Activated T-cell treated with anti-CD3 and anti-CD28 coated beads, Interleukin-2, amount 50 U/mL, for 48 hours (primary cell): ENCODE results near the gene SLC35G1.

Source experiments
- DNase-seq, 2 experiments: peaks; one replicate each; pipeline ENCODE4 v3.0.0-alpha.2; 2020

Gene SLC35G1

DNA sequence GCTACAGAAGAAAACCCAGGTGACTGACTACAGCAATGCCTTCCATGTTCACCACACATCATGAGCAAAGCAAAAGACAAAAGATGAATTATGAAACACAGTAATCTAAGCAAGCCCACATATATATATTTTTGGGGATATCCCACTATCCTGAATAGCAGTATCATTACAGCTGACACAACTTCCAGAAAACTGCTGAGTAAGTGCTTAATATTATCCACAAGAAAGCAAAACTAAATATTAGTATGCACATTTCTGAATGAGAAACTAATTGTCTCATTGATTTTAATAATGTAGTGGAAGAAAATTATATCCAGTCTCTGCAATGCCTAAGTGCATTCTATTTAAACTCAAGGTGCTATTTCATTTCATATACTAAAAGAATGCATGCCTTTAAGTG is 14.5 kb upstream of the SLC35G1 start:
- no peak for DNase-seq

DNA sequence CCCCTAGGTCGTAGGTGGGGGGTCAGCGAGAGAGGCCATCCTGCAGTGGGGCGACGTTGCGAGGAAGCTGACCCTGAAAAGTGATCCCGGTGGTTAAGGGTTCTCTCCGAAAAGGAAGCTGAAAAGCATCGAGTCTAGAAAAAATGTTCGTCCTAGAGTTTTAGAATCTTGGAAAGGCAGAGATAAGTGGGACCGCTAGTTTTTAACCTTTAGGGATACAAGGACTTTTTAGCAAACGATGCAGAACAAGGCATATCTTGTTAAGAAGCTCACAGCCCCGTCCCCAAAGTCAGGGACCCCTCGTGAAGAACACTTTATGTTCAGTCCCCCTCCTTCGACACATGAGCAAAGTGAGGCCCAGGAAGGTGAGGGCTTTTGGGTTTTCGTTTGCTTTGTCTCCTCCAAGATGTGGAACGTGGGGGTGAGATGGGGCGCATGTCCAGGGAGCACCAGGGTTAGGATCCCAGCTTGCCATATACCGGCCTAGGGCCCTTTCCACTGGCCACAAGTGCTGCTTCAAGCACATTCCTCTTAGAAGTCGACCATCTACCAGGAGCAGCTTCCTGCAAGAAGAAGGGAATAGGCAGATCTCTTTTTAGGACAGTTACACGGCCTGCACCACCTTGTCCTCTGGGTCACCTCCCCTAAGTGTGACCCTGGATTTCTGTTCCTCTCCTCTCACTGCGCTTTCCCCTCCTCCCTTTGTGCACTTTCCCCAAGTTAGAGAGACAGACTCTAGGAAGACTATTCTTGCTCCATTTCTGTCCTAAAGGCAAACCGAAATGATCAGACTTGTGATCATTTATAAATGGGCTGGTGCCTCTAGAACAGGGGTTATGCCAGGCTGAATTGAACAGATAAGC is 969 bp downstream of the SLC35G1 start:
- DNase-seq, result peak; percentile 17 to 24

DNA sequence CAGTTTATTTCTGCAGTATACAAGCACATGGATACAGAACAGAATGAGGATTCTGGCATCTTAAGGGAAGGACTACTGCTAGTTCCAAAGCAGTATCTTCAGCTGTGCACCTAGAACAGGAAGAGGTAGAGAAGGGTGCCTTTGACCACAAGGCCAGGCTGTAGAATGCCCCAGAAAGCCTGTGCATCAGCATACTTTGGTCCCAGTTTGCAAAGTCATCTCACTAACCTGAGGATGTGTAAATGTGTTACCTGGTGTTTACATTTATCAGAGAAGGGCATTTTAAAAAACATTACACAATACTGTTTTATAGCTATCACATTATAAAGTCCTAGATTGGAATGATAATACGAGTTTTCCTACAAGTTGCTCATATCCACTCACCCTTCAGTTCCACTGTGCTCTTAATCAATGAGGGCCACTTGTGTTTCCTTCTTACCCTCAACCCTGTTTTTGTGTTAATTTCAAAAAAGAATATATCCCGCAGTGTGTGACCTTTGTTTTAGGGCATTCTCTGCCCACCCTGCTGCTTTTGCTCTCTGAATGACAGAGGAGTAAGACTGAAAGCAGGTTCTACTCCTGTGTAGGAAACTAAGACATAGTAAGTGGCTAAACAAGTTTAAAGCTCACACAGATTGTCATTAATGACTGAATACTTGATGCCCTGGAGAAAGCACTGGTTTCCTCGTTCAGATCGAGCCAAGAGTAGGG is 3.4 kb downstream of the SLC35G1 start:
- DNase-seq, result no peak

DNA sequence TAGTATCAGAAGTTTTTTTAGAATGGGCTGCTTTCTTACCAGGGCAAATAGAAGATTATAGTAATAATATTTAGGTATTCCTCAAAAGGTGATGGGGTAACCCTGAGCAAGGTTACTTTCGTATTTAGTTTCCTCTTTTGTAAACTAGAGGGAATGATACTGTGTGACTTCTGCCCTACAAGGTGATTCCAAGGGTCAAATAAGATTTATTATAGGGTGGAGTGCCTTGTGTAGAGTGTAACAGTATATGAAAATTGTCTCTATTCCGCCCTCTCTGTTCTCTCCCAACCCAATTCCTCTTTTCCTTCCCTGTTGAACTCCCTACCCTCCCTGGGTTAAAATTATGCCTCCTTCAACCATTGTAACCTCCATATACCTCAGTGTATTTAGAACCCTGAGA is 5.3 kb downstream of the SLC35G1 start:
- no peak for DNase-seq

DNA sequence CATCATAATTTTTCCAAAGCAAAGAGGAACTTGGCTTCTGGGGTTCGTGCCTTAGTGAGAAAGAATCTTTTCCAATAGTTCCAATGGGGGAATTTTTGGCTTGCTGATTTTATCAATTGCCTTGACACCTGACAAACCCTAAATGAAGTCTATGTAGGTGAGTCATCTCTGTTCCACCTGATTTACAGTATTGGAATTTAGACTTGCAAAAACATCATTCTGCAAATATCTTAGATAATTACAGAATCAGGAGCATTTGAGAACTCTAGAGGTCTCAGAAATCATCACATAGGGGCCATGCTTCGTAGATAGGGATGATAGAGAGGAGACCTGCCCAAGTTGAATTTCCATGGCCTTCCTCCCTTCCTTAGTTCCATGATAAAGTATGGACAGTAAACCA is 9.3 kb downstream of the SLC35G1 start:
- DNase-seq, result no peak

- DNase-seq, result no peak
Measured at GRCh38 chr10:93904901-93905300, 11.1 kb downstream of the SLC35G1 start.

- no peak for DNase-seq
Measured at GRCh38 chr10:93907059-93907458, 13.3 kb downstream of the SLC35G1 start.

- DNase-seq, result no peak
Measured at GRCh38 chr10:93911866-93912265, 18.1 kb downstream of the SLC35G1 start.

DNA sequence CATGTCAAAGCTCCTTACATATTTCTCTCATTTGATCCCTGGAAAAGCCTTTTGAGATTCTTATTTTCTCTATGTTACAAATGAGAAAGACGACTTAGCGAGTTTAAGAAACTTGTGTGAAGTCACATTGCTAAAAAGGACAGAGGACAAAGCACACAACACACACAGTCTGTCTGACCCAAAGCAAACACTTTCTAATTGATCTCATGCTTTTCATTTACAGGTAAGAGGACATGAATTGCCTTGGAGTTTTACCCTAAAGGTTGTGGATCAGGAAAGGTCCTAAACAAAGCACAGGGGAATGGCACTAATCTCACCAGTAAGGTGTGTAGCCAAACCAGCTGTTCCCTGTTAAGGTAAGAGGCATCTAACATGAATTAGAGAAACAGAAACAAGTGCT is 18.7 kb downstream of the SLC35G1 start:
- DNase-seq, result no peak

DNA sequence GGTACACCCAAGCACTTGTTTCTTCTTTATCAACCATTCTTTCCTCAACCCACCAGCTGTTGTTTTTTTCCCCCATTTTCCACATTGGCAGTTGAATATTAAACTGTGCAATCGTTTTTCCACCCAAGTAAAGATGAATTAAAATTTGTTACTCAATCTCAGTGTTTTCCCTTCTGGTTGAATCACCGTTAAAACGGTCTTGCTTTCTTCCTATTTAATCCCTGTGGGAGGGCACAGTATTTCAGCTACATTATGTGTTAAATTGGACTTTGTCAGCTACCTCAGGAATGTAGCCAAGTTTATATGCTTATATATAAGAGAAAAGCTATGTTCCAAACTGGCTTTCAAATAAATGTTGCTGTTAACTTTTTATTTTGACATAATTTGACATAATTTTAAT is 19.9 kb downstream of the SLC35G1 start:
- no peak for DNase-seq

- DNase-seq, result no peak
Measured at GRCh38 chr10:93915598-93915997, 21.8 kb downstream of the SLC35G1 start.

- DNase-seq, result no peak
Measured at GRCh38 chr10:93916257-93917063, 22.7 kb downstream of the SLC35G1 start.

DNA sequence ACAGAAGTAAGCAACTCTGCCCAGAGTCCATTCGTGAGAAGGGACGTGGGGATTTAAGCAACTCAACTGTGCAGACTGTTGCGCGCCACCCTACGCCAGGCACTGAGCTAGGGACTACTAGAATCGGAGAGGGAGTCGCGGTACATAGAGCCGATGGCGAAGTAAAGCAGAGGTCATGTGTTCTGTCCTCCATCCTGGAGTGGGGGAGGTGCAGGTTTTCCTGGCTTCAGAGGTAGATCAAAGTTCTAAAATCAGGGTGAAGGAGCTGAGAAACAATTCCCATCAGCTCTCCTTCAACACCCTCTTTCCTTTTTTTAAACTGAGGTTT is 23.2 kb downstream of the SLC35G1 start:
- DNase-seq, result no peak

DNA sequence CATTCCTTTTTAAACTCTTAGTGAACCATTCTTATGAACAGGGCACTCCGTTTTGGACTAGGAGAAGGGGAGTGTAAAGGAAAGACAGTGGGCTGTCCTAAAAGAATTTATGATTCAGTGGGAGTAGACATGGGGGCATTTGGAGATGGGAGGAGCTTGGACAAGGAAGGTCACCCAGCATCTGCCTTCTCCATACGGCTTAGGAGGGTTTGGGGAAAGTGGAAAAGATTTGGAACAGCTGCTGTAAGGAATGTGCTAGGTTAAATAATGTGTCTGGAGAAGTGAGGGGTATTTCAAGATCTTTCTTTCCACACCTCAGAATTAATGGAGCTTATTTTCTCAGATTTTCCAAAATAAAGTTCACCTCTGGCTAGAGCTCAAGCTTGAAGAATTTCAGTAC is 24.0 kb downstream of the SLC35G1 start:
- DNase-seq, result no peak

DNA sequence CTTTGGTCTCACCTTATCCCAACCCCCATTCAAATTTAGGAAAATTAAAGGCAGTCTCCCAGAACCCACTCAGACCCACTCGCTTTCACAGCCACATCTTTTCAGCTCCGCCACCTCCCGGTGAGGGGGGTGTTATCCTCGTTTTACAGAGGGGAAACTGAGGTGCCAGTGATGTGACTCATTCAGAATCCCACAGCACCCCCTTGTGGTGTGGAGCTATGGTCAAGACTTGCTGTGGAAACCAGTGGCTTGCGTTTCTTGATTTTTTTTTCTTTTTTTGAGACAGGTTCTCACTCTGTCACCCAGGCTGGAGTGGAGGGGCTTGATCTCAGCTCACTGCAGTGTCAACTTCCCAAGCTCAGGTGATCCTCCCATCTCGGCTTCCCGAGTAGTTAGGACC is 27.6 kb downstream of the SLC35G1 start:
- peak; percentile 38 to 44 for DNase-seq

- DNase-seq, result no peak
Measured at GRCh38 chr10:93926613-93927012, 32.8 kb downstream of the SLC35G1 start.

DNA sequence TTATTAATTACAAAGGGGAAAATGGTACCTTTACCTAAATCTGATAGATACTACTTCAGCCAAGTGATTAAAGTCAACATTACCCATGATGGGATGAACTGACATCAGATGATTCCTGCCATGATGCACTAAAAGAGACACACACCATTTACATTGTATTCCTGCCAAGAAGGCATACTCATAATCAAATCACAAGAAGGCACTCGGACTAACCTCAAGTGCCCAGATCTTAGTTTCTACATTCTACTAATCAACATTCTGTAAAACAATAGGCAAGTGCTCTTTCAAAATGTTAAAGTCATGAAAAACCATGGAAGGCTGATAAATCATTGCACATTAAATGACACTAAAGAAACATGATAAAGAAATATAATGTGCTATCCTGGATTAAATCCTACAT is 44.4 kb downstream of the SLC35G1 start:
- DNase-seq, result no peak

DNA sequence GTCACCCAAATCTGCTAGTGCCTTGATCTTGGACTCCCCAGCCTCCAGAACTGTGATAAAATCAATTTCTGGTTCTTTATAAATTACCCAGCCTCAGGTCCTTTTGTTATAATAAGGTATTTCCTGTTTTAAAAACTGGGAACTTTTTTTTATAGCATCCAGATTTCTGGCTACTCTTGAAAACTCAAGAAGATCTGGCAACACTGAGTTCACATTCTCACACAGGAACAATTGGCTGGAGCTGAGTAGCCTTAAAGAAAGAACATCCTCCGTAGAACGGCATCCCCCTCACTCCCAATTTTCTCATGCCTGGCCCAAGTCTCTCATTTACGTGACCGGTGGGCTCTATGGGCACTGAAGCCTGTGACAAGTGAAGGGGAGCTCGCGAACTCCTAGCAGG is 47.1 kb downstream of the SLC35G1 start:
- no peak for DNase-seq

DNA sequence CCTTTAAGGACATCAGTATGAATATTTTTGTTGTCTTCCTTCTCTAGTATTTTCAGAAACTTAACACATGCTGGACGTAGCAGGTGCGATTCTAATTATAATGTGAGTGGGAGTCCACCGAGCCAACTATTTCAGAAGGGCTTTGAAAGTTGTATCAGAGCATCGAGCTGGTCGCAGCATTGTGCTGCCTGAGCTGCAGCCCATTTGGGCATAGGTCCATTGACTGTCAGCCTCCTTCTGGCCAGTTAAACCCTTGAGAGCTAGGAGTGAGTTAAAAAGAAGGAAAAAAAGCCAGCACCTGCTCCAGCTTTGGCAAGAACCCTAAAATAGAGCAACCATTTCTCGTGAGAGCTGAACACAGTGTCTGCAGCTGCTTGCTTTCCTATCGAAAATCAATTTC is 47.8 kb downstream of the SLC35G1 start:
- no peak for DNase-seq

GRCh38 chr10:93945819-93946218 is 52.0 kb downstream of the SLC35G1 start:
- no peak for DNase-seq

- no peak for DNase-seq
Measured at GRCh38 chr10:93947055-93947454, 53.3 kb downstream of the SLC35G1 start.

DNA sequence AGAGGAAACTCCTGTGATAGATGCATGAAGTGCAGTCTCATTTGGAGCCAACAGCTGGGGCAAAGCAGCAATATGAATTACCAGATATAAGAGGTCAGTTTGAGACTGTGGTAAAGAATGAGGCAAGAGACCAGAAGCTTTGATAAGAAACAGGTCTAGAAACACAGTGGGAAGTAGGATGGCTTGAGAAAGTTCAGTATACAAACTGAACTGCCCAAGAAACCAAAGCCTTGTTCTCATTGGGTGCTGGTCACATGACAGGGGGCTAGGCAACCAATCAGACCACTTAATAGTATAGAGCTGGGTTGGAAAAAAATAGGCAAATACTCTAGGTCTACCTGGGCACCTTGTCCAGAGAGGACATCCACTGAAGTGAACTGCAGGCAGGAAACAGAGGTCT is 53.7 kb downstream of the SLC35G1 start:
- no peak for DNase-seq

- DNase-seq, result no peak
Measured at GRCh38 chr10:93951905-93952304, 58.1 kb downstream of the SLC35G1 start.
